KOPT-K1 (cell line): ENCODE measurements around the gene MYO5B.

Experiments
- H3K27ac ChIP-seq: fragments of 200-600 bp; sonication (generic); 2 replicates; pipeline ENCODE4 v1.5.1; 2016; ENCODE audit warnings: antibody characterized with exemption, mild to moderate bottlenecking, low read depth, low read length; ENCODE audit not compliant: poor library complexity, severe bottlenecking
- H3K36me3 ChIP-seq: fragments of 200-600 bp; sonication (generic); 2 replicates; pipeline ENCODE4 v1.5.1; 2017; ENCODE audit warnings: antibody characterized with exemption, mild to moderate bottlenecking, low read length, moderate library complexity; ENCODE audit not compliant: insufficient read depth
- H3K9me3 ChIP-seq: fragments of 200-600 bp; sonication (generic); 2 replicates; pipeline ENCODE4 v1.5.1; 2017; ENCODE audit warnings: antibody characterized with exemption, low read length, mild to moderate bottlenecking; ENCODE audit not compliant: insufficient read depth, poor library complexity, severe bottlenecking

Gene MYO5B

GRCh38 chr18:50143886-50144285 lies 51.1 kb downstream of the MYO5B start:
- Histone ChIP-seq H3K36me3 (no peaks in the 10 kb centered on the region), H3K9me3 (no peaks in the 10 kb centered on the region), H3K27ac (no peak overlapping the region)

GRCh38 chr18:50143294-50143693 lies 51.7 kb downstream of the MYO5B start:
- H3K9me3 ChIP-seq, result no peaks in the 10 kb centered on the region
- H3K27ac ChIP-seq, result no peak overlapping the region
- H3K36me3 ChIP-seq, result no peaks in the 10 kb centered on the region

- H3K27ac ChIP-seq, result no peak overlapping the region
- no peaks in the 10 kb centered on the region for H3K36me3 ChIP-seq
Measured at GRCh38 chr18:50142441-50143120, 52.4 kb downstream of the MYO5B start.

GRCh38 chr18:50138181-50139064 lies 56.5 kb downstream of the MYO5B start:
- no peaks in the 10 kb centered on the region for H3K9me3 ChIP-seq

More at GRCh38 chr18:50142441-50143120, 52.4 kb downstream of the MYO5B start:
- H3K9me3 ChIP-seq, result no peaks in the 10 kb centered on the region

GRCh38 chr18:50135903-50136302 lies 59.0 kb downstream of the MYO5B start:
- Histone ChIP-seq H3K36me3 (no peaks in the 10 kb centered on the region), H3K27ac (no peak overlapping the region), H3K9me3 (no peaks in the 10 kb centered on the region)

More at GRCh38 chr18:50138181-50139064, 56.5 kb downstream of the MYO5B start:
- Histone ChIP-seq H3K36me3 (no peaks in the 10 kb centered on the region), H3K27ac (no peak overlapping the region)

GRCh38 chr18:50133526-50133925 lies 61.4 kb downstream of the MYO5B start:
- Histone ChIP-seq H3K36me3 (no peaks in the 10 kb centered on the region), H3K9me3 (no peaks in the 10 kb centered on the region), H3K27ac (no peak overlapping the region)

- Histone ChIP-seq H3K27ac (no peak overlapping the region), H3K36me3 (no peaks in the 10 kb centered on the region), H3K9me3 (no peaks in the 10 kb centered on the region)
Measured at GRCh38 chr18:50131591-50131990, 63.4 kb downstream of the MYO5B start.

GRCh38 chr18:50128506-50129271 lies 66.3 kb downstream of the MYO5B start:
- no peak overlapping the region for H3K27ac ChIP-seq
- no peaks in the 10 kb centered on the region for H3K9me3 ChIP-seq
- H3K36me3 ChIP-seq, result no peaks in the 10 kb centered on the region

GRCh38 chr18:50127516-50128210 lies 67.3 kb downstream of the MYO5B start:
- no peaks in the 10 kb centered on the region for H3K9me3 ChIP-seq
- no peak overlapping the region for H3K27ac ChIP-seq
- H3K36me3 ChIP-seq, result no peaks in the 10 kb centered on the region

- H3K9me3 ChIP-seq, result no peaks in the 10 kb centered on the region
- no peaks in the 10 kb centered on the region for H3K36me3 ChIP-seq
- H3K27ac ChIP-seq, result no peak overlapping the region
Measured at GRCh38 chr18:50126471-50126870, 68.5 kb downstream of the MYO5B start.

GRCh38 chr18:50125456-50125855 lies 69.5 kb downstream of the MYO5B start:
- Histone ChIP-seq H3K36me3 (no peaks in the 10 kb centered on the region), H3K9me3 (no peaks in the 10 kb centered on the region), H3K27ac (no peak overlapping the region)

- Histone ChIP-seq H3K9me3 (no peaks in the 10 kb centered on the region), H3K36me3 (no peaks in the 10 kb centered on the region), H3K27ac (no peak overlapping the region)
Measured at GRCh38 chr18:50119296-50119695, 75.7 kb downstream of the MYO5B start.

GRCh38 chr18:50117863-50118262 lies 77.1 kb downstream of the MYO5B start:
- Histone ChIP-seq H3K9me3 (no peaks in the 10 kb centered on the region), H3K27ac (no peak overlapping the region), H3K36me3 (no peaks in the 10 kb centered on the region)

GRCh38 chr18:50115095-50115494 lies 79.9 kb downstream of the MYO5B start:
- H3K36me3 ChIP-seq, result no peaks in the 10 kb centered on the region

More at GRCh38 chr18:50115095-50115494, 79.9 kb downstream of the MYO5B start:
- H3K27ac ChIP-seq, result no peak overlapping the region
- H3K9me3 ChIP-seq, result no peaks in the 10 kb centered on the region
